Right ventricle myocardium superior (tissue), 1 donor: Measurements from ENCODE around the gene HEBP2. TPM values are rescaled to one million over a fixed set of nuclear protein-coding genes. Genes with fewer than 3 reads are reported as not detected.
A peak's percentile ranks its signal among the peaks of the same experiment; 100 is the strongest.

ENCODE experiments used
- ATAC-seq: fragments of 200-7000 bp; cut with Tn5 transposase; one replicate; pipeline ENCODE4 v1.9.1; 2020; ENCODE audit warnings: mild to moderate bottlenecking; ENCODE audit not compliant: poor library complexity
- DNase-seq: peaks from one replicate; pipeline ENCODE4 v3.0.0-alpha.2; 2020
- intact Hi-C: fragments of 100-400 bp; cut with DNase I; formaldehyde crosslinking; loops from one replicate; pipeline ENCODE4 v1.11.2; 2022
- total RNA-seq: library from RNA; stranded (reverse); fragmentation: NEBNext Ultra II Directional; extraction: Animal tissue kit (Norgen Biotek cat#: 25700); gene quantifications from one replicate; pipeline ENCODE4 v1.2.1, GENCODE V29; 2021
- donor health status: DM: no; HTN: yes; CAD: no; lungs with severe emphysema.

Gene HEBP2
- total RNA-seq, 1 donor from 2014 or later, result 87.4 TPM

- intact Hi-C loops, result no loop called here
- no peak for ATAC-seq
- no peak for DNase-seq
These were observed 35.5 kb downstream of the HEBP2 start for GRCh38 chr6:138439546-138439945.

GRCh38 chr6:138440296-138440695 is 36.3 kb downstream of the HEBP2 start:
- no peak for DNase-seq
- intact Hi-C loops, result no loop called here
- no peak for ATAC-seq

GRCh38 chr6:138440758-138441357 is 36.8 kb downstream of the HEBP2 start:
- intact Hi-C loops, result no loop called here
- no peak for ATAC-seq
- no peak for DNase-seq

- intact Hi-C loops, result no loop called here
- peak; percentile 35 for ATAC-seq
- DNase-seq, result no peak
These were observed 37.9 kb downstream of the HEBP2 start for GRCh38 chr6:138441965-138442364.

GRCh38 chr6:138442663-138443062 is 38.6 kb downstream of the HEBP2 start:
- intact Hi-C loops, result no loop called here
- ATAC-seq, result no peak
- DNase-seq, result no peak

- no peak for DNase-seq
- ATAC-seq, result no peak
- intact Hi-C loops, result no loop called here
These were observed 40.0 kb downstream of the HEBP2 start for GRCh38 chr6:138443979-138444378.

GRCh38 chr6:138446821-138447220 is 42.8 kb downstream of the HEBP2 start:
- intact Hi-C loops, result no loop called here
- no peak for ATAC-seq
- no peak for DNase-seq

GRCh38 chr6:138450445-138450844 is 46.4 kb downstream of the HEBP2 start:
- ATAC-seq (no peak), DNase-seq (no peak)
- intact Hi-C loops, result no loop called here

GRCh38 chr6:138451043-138451442 is 47.0 kb downstream of the HEBP2 start:
- ATAC-seq (no peak), DNase-seq (no peak)
- intact Hi-C loops, result no loop called here

GRCh38 chr6:138454981-138455706 is 51.1 kb downstream of the HEBP2 start:
- peak; percentile 63 for ATAC-seq
- intact Hi-C loops, result no loop called here
- DNase-seq, result peak; percentile 53

GRCh38 chr6:138455746-138456400 is 51.9 kb downstream of the HEBP2 start:
- ATAC-seq (no peak), DNase-seq (no peak)
- intact Hi-C loops, result no loop called here

- ATAC-seq, result no peak
- intact Hi-C loops, result no loop called here
These were observed 52.4 kb downstream of the HEBP2 start for GRCh38 chr6:138456401-138456790.

GRCh38 chr6:138461647-138462046 is 57.6 kb downstream of the HEBP2 start:
- intact Hi-C loops, result no loop called here
- ATAC-seq, result no peak

More at GRCh38 chr6:138456401-138456790, 52.4 kb downstream of the HEBP2 start:
- no peak for DNase-seq

GRCh38 chr6:138464085-138464484 is 60.1 kb downstream of the HEBP2 start:
- ATAC-seq (no peak), DNase-seq (no peak)
- intact Hi-C loops, result no loop called here

More at GRCh38 chr6:138461647-138462046, 57.6 kb downstream of the HEBP2 start:
- no peak for DNase-seq

GRCh38 chr6:138465007-138465645 is 61.1 kb downstream of the HEBP2 start:
- ATAC-seq, result no peak

GRCh38 chr6:138467901-138468300 is 63.9 kb downstream of the HEBP2 start:
- DNase-seq (no peak), ATAC-seq (no peak)
- intact Hi-C loops, result no loop called here

More at GRCh38 chr6:138465007-138465645, 61.1 kb downstream of the HEBP2 start:
- DNase-seq, result no peak
- intact Hi-C loops, result no loop called here

- ATAC-seq, result no peak
- DNase-seq, result no peak
- intact Hi-C loops, result no loop called here
These were observed 64.4 kb downstream of the HEBP2 start for GRCh38 chr6:138468320-138469015.
